ENCODE results near the gene NUP37.

NUP37 gene

DNA sequence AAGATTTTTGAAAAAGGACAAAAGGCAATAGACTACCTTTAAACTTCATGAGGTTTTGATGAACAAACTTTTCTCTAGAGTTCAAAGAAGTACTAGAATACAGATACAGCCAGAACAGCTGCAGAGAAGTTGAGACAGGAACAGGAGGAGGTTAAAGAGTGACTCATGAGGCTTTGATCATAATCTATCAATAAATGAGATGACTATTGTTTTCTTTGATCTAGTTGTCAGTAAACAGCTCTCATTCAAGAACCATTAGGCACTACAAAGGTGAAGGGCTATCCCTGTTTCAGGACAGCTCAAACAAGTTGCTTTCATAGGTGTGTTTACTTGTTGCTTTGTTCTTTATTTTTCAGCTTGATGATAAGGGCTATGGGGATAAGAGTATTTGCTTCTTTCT lies 60.6 kb downstream of the NUP37 start:
- no peak overlapping the region for H3K4me3 ChIP-seq (ENCODE audit: low read length)
- no peak for DNase-seq (ENCODE audit: low read depth)
- TF ChIP-seq, protein P1, sequence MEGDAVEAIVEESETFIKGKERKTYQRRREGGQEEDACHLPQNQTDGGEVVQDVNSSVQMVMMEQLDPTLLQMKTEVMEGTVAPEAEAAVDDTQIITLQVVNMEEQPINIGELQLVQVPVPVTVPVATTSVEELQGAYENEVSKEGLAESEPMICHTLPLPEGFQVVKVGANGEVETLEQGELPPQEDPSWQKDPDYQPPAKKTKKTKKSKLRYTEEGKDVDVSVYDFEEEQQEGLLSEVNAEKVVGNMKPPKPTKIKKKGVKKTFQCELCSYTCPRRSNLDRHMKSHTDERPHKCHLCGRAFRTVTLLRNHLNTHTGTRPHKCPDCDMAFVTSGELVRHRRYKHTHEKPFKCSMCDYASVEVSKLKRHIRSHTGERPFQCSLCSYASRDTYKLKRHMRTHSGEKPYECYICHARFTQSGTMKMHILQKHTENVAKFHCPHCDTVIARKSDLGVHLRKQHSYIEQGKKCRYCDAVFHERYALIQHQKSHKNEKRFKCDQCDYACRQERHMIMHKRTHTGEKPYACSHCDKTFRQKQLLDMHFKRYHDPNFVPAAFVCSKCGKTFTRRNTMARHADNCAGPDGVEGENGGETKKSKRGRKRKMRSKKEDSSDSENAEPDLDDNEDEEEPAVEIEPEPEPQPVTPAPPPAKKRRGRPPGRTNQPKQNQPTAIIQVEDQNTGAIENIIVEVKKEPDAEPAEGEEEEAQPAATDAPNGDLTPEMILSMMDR (IDR thresholded peaks at IDR 0.05; ENCODE audit: insufficient read depth, low read depth, low read length, missing control alignments), result no peak

DNA sequence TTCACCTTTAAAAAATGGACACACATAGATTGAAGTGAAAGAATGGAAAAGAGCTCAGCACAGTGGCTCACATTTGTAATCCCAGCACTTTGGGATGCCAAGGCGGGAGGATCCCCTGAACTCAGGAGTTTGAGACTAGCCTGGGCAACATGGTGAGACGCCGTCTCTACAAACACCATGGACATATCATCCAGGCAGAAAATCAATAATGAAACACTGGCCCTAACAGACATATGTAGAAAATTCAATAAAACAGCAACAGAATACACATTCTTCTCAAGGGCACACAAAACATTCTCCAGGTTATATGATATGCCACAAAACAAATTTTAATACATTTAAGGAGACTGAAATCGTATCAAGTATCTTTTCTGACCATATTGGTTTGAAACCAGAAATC lies 65.6 kb downstream of the NUP37 start:
- no peak overlapping the region for H3K4me3 ChIP-seq (ENCODE audit: low read length)
- no peak for DNase-seq (ENCODE audit: low read depth)
- TF ChIP-seq, protein P1 (IDR thresholded peaks at IDR 0.05; ENCODE audit: insufficient read depth, low read depth, low read length, missing control alignments), result no peak

DNA sequence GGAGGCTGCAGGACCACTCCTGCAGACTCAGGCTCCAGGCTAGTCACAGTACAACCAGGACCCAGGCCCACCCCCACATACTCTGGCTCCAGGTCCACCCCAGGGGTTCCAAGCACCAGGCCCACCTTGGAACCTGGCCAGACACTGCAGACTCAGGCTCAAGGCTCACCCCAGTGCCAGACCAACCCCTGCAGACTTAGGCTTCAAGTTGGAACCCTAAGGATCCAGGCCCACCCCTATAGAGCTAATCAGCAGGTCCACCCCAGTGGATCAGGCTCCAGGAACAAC lies 66.9 kb downstream of the NUP37 start:
- TF ChIP-seq, protein P1 (IDR thresholded peaks at IDR 0.05; ENCODE audit: insufficient read depth, low read depth, low read length, missing control alignments), result no peak
- H3K4me3 ChIP-seq (ENCODE audit: low read length), result no peak overlapping the region
- no peak for DNase-seq (ENCODE audit: low read depth)

DNA sequence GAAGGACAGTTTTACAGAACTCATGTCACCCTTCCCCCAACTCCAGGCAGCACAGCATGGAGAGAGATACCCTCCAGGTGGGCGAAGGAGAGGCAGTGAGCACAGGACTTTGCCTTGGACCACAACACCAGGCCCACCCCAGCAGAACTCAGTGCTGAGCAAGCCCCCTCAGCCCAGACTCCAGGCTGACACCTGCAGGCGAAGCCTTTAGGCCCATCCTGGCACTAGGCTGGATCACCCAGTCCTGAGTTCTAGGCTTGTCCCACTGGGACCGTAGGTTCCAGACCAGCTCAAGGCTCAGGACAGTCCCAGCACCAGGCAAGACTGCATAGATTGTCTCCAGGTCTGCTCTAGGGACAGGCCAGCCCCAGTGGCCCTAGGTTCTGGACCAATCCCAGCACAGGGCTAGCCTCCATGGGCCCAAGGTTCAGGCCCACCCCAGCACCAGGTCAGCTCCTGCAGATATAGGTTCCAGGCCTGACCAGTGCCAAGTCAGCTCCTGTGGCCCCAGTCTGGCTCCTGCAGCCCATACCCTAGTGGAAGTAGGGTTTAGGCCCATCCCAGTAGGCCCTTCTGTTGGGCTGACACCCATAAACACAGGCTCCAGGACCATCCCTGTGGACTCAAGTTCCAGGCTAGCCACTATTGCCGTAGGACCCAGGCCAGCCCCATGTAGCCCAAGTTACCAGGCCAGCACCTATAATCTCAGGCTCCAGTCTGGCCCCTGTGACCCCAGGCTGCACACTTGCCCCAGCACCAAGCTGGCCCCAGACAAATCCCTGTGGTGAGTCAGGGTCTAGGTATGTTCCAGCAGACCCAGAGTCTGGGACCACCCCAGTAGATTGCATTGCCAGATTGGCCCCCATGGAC lies 67.5 kb downstream of the NUP37 start:
- DNase-seq (ENCODE audit: low read depth), result no peak
- no peak overlapping the region for H3K4me3 ChIP-seq (ENCODE audit: low read length)
- TF ChIP-seq, protein P1 (IDR thresholded peaks at IDR 0.05; ENCODE audit: insufficient read depth, low read depth, low read length, missing control alignments), result no peak

DNA sequence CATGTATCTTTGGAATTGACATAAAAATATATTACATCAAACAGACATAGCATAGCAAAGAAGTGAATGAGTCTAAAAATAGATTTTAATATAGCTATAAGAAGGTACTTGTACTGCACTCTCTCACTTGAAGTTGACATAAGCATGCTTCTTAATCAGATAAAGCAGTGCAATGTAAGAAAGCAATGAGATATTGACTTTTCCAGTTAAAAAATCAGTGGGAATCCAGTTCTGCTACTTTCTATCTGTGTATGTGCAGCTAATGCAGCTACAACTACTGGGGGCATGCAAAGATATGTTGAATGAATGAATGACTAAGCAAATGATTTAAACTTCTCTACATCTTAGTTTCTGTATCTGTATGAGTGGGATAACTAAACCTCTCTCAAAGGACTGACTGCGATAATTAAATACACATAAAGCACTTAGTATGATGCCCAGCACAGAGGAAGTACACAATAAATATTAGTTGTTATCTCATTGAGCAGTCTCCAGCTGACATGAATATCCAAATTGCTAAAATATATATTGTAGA lies 68.4 kb downstream of the NUP37 start:
- TF ChIP-seq, protein P1 (IDR thresholded peaks at IDR 0.05; ENCODE audit: insufficient read depth, low read depth, low read length, missing control alignments), result no peak

DNA sequence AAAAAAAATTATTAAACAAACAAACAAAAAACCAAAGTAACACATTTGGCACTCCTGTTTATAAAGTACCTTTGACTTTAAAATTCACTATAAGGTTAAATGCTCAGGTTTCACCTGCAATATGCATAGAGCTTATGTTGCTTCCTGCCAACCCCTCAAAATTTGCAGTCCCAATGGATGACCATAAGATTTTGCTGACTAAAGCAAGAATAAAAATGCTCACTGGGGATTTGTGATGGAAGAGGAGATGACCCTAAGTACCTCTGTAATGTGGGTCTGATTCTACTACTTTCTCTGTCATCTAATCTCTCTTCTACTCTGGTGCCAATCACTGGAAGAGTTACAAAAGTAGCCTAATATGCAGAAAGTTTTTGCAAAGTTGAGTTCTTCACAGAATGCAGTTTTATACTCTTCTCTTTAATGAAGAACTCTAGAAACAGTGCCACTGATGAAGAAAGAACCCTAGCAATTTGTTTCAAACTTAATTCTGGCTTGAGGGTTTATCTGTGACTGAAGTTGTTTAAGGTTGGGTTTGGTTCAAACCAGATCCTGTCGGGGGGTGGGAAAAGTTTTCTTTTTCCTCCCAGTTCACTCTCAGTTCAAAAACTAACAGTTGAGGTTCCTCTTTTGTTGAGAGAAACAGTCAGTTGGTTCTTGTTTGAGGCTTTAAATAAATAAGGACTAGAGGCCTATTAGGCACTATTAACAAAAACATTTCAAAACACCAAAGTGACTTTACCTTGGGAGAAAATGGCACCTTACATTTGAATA lies 69.1 kb downstream of the NUP37 start:
- DNase-seq (ENCODE audit: low read depth), result no peak
- TF ChIP-seq, protein P1 (IDR thresholded peaks at IDR 0.05; ENCODE audit: insufficient read depth, low read depth, low read length, missing control alignments), result no peak
- no peak overlapping the region for H3K4me3 ChIP-seq (ENCODE audit: low read length)

More for the DNA sequence above, 68.4 kb downstream of the NUP37 start:
- H3K4me3 ChIP-seq (ENCODE audit: low read length), result no peak overlapping the region
- DNase-seq (ENCODE audit: low read depth), result no peak
